HepG2 (cell line): Measurements from ENCODE around the gene FKBP5.

Experiments used
- ELF1 ChIP-seq: sonication (generic); formaldehyde crosslinking; IDR thresholded peaks from 2 replicates; pipeline ENCODE4 v1.4.0; 2020; ENCODE audit warnings: missing genetic modification reagents
- FOXJ3 ChIP-seq: sonication (generic); formaldehyde crosslinking; IDR thresholded peaks from 2 replicates; pipeline ENCODE4 v1.4.0; 2020; ENCODE audit warnings: missing genetic modification reagents, mild to moderate bottlenecking, borderline replicate concordance
- RFX5 ChIP-seq: IDR thresholded peaks from 2 replicates; pipeline ENCODE4 v1.6.1; 2011; ENCODE audit warnings: low read depth, low read length, improper control_type of control experiment
- TAF15 ChIP-seq: fragments of 200-400 bp; formaldehyde crosslinking; IDR thresholded peaks from one replicate; pipeline ENCODE4 v1.6.1; 2018; ENCODE audit warnings: mild to moderate bottlenecking, low read depth, low read length; ENCODE audit not compliant: poor library complexity, severe bottlenecking
- TGIF2 ChIP-seq: IDR thresholded peaks from 2 replicates; pipeline ENCODE4 v1.6.1; 2016; ENCODE audit warnings: control low read depth, missing compliant biosample characterization
- ZBTB7A ChIP-seq: sonication (generic); formaldehyde crosslinking; IDR thresholded peaks from 2 replicates; pipeline ENCODE4 v1.8.0; 2022; ENCODE audit warnings: mild to moderate bottlenecking, missing genetic modification reagents
- ZFX ChIP-seq: sonication (generic); formaldehyde crosslinking; IDR thresholded peaks from 2 replicates; pipeline ENCODE4 v1.4.0; 2020; ENCODE audit warnings: mild to moderate bottlenecking, low read depth, missing genetic modification reagents, moderate library complexity
- ZNF644 ChIP-seq: IDR thresholded peaks from 2 replicates; pipeline ENCODE4 v1.6.1; 2016; ENCODE audit warnings: low read depth
- TF ChIP-seq, protein P1 (sequence below): sonication (generic); formaldehyde crosslinking; IDR thresholded peaks from 2 replicates; pipeline ENCODE4 v1.8.1; 2023; ENCODE audit warnings: missing genetic modification reagents, mild to moderate bottlenecking, borderline replicate concordance
- TF ChIP-seq, protein P2 (sequence below): sonication (generic); formaldehyde crosslinking; conservative IDR thresholded peaks from 2 replicates; pipeline ENCODE4 v1.8.0; 2022; ENCODE audit warnings: missing genetic modification reagents
- TF ChIP-seq, protein P3 (sequence below): sonication (generic); formaldehyde crosslinking; IDR thresholded peaks from 2 replicates; pipeline ENCODE4 v1.5.0; 2020; ENCODE audit warnings: mild to moderate bottlenecking, missing genetic modification reagents, moderate library complexity

DNA sequence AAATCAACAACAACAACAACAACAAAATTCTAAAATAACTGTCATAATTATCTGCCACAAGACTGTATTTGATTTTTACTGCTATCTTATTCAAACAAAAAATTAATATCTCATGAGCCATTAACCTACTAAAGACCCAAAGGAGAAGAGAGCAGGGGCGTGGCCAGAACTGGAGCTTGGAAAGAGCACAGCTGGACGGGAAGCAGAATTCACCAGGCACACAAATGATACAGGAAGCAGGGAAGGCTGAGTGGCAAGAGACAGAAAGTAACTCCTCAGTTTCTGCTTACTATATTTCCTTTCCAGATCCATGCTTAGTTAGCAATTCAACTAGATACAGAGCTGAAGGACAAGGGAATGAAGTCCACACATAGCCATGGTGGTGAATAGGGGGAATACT is 54.4 kb downstream of the FKBP5 start:
- TF ChIP-seq ZNF644 (CRISPR knock-in tag) = no peak
- no peak for TF ChIP-seq ZFX (CRISPR knock-in tag)
- no peak for TF ChIP-seq TAF15
- TF ChIP-seq, protein P1, sequence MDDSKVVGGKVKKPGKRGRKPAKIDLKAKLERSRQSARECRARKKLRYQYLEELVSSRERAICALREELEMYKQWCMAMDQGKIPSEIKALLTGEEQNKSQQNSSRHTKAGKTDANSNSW = no peak
- TF ChIP-seq, protein P2, sequence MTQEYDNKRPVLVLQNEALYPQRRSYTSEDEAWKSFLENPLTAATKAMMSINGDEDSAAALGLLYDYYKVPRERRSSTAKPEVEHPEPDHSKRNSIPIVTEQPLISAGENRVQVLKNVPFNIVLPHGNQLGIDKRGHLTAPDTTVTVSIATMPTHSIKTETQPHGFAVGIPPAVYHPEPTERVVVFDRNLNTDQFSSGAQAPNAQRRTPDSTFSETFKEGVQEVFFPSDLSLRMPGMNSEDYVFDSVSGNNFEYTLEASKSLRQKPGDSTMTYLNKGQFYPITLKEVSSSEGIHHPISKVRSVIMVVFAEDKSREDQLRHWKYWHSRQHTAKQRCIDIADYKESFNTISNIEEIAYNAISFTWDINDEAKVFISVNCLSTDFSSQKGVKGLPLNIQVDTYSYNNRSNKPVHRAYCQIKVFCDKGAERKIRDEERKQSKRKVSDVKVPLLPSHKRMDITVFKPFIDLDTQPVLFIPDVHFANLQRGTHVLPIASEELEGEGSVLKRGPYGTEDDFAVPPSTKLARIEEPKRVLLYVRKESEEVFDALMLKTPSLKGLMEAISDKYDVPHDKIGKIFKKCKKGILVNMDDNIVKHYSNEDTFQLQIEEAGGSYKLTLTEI = no peak
- TF ChIP-seq, protein P3, sequence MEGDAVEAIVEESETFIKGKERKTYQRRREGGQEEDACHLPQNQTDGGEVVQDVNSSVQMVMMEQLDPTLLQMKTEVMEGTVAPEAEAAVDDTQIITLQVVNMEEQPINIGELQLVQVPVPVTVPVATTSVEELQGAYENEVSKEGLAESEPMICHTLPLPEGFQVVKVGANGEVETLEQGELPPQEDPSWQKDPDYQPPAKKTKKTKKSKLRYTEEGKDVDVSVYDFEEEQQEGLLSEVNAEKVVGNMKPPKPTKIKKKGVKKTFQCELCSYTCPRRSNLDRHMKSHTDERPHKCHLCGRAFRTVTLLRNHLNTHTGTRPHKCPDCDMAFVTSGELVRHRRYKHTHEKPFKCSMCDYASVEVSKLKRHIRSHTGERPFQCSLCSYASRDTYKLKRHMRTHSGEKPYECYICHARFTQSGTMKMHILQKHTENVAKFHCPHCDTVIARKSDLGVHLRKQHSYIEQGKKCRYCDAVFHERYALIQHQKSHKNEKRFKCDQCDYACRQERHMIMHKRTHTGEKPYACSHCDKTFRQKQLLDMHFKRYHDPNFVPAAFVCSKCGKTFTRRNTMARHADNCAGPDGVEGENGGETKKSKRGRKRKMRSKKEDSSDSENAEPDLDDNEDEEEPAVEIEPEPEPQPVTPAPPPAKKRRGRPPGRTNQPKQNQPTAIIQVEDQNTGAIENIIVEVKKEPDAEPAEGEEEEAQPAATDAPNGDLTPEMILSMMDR (CRISPR knock-in tag) = no peak
- no peak for TF ChIP-seq FOXJ3
- no peak for TF ChIP-seq RFX5
- no peak for TF ChIP-seq ELF1 (CRISPR knock-in tag)
- no peak for TF ChIP-seq ZBTB7A
- TF ChIP-seq TGIF2 (CRISPR knock-in tag) = no peak
